Neural cell (in vitro differentiated cells): ENCODE measurements around the gene PFDN2.

ENCODE experiments used
- EP300 ChIP-seq: fragments of 450-650 bp; conservative IDR thresholded peaks from 2 replicates; pipeline ENCODE4 v1.6.1; 2014; ENCODE audit warnings: antibody characterized with exemption, mild to moderate bottlenecking, moderate library complexity; ENCODE audit not compliant: poor library complexity, severe bottlenecking
- EZH2 ChIP-seq: fragments of 200-600, 300-800 bp; shearing (Covaris generic), sonication (generic); IDR thresholded peaks from 2 replicates; pipeline ENCODE4 v1.6.1; 2014; ENCODE audit warnings: antibody characterized with exemption, low read length, borderline replicate concordance, mild to moderate bottlenecking; ENCODE audit not compliant: insufficient read depth, poor library complexity, severe bottlenecking
- MXI1 ChIP-seq: fragments of 450-650 bp; conservative IDR thresholded peaks from 2 replicates; pipeline ENCODE4 v1.6.1; 2014; ENCODE audit warnings: antibody characterized with exemption, mild to moderate bottlenecking; ENCODE audit not compliant: poor library complexity, severe bottlenecking
- POLR2AphosphoS5 ChIP-seq: IDR thresholded peaks from 2 replicates; pipeline ENCODE4 v1.6.1; 2012
- RAD21 ChIP-seq: fragments of 450-650 bp; conservative IDR thresholded peaks from 2 replicates; pipeline ENCODE4 v1.6.1; 2014; ENCODE audit warnings: antibody characterized with exemption, mild to moderate bottlenecking, moderate library complexity
- SMC3 ChIP-seq: fragments of 450-650 bp; conservative IDR thresholded peaks from 2 replicates; pipeline ENCODE4 v1.6.1; 2014; ENCODE audit warnings: antibody characterized with exemption, mild to moderate bottlenecking, moderate library complexity; ENCODE audit not compliant: poor library complexity
- TAF1 ChIP-seq: IDR thresholded peaks from 2 replicates; pipeline ENCODE4 v1.6.1; 2012; ENCODE audit warnings: low read depth
- TF ChIP-seq, protein P1 (sequence below): fragments of 450-650 bp; IDR thresholded peaks from 2 replicates; pipeline ENCODE4 v1.5.1; 2014; ENCODE audit warnings: antibody characterized with exemption, mild to moderate bottlenecking, moderate library complexity; ENCODE audit not compliant: poor library complexity, severe bottlenecking
- TF ChIP-seq, protein P2 (sequence below): IDR thresholded peaks from 2 replicates; pipeline ENCODE4 v1.6.1; 2012; ENCODE audit warnings: borderline replicate concordance

DNA sequence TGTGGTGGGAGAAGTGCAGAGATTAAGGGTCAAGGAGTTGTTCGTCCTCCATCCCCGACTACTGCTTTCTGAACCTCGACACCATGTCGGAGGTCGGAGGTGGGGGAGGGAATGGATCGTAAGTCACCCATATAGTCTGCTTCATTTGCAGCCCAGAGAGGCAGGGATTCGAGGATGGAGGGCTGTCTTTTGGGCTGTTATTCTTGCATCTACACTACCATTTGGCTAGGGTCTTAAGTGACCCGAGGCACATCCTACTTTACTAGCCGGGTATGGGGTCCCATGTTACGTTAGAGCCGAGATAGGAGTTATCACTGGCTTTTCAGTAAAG lies 42.0 kb upstream of the PFDN2 start:
- TF ChIP-seq EZH2: no peak
- TF ChIP-seq, protein P1, sequence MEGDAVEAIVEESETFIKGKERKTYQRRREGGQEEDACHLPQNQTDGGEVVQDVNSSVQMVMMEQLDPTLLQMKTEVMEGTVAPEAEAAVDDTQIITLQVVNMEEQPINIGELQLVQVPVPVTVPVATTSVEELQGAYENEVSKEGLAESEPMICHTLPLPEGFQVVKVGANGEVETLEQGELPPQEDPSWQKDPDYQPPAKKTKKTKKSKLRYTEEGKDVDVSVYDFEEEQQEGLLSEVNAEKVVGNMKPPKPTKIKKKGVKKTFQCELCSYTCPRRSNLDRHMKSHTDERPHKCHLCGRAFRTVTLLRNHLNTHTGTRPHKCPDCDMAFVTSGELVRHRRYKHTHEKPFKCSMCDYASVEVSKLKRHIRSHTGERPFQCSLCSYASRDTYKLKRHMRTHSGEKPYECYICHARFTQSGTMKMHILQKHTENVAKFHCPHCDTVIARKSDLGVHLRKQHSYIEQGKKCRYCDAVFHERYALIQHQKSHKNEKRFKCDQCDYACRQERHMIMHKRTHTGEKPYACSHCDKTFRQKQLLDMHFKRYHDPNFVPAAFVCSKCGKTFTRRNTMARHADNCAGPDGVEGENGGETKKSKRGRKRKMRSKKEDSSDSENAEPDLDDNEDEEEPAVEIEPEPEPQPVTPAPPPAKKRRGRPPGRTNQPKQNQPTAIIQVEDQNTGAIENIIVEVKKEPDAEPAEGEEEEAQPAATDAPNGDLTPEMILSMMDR: no peak
- no peak for TF ChIP-seq TAF1
- no peak for TF ChIP-seq POLR2AphosphoS5
- no peak for TF ChIP-seq EP300
- TF ChIP-seq MXI1: no peak
- TF ChIP-seq, protein P2, sequence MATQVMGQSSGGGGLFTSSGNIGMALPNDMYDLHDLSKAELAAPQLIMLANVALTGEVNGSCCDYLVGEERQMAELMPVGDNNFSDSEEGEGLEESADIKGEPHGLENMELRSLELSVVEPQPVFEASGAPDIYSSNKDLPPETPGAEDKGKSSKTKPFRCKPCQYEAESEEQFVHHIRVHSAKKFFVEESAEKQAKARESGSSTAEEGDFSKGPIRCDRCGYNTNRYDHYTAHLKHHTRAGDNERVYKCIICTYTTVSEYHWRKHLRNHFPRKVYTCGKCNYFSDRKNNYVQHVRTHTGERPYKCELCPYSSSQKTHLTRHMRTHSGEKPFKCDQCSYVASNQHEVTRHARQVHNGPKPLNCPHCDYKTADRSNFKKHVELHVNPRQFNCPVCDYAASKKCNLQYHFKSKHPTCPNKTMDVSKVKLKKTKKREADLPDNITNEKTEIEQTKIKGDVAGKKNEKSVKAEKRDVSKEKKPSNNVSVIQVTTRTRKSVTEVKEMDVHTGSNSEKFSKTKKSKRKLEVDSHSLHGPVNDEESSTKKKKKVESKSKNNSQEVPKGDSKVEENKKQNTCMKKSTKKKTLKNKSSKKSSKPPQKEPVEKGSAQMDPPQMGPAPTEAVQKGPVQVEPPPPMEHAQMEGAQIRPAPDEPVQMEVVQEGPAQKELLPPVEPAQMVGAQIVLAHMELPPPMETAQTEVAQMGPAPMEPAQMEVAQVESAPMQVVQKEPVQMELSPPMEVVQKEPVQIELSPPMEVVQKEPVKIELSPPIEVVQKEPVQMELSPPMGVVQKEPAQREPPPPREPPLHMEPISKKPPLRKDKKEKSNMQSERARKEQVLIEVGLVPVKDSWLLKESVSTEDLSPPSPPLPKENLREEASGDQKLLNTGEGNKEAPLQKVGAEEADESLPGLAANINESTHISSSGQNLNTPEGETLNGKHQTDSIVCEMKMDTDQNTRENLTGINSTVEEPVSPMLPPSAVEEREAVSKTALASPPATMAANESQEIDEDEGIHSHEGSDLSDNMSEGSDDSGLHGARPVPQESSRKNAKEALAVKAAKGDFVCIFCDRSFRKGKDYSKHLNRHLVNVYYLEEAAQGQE: no peak
- TF ChIP-seq RAD21: no peak
- no peak for TF ChIP-seq SMC3
